T-helper 9 cell (primary cell): ENCODE data around the gene PHLDA1.

Experiments used
- DNase-seq: peaks from one replicate; pipeline ENCODE4 v3.0.0-alpha.2; 2020

The PHLDA1 gene

DNA sequence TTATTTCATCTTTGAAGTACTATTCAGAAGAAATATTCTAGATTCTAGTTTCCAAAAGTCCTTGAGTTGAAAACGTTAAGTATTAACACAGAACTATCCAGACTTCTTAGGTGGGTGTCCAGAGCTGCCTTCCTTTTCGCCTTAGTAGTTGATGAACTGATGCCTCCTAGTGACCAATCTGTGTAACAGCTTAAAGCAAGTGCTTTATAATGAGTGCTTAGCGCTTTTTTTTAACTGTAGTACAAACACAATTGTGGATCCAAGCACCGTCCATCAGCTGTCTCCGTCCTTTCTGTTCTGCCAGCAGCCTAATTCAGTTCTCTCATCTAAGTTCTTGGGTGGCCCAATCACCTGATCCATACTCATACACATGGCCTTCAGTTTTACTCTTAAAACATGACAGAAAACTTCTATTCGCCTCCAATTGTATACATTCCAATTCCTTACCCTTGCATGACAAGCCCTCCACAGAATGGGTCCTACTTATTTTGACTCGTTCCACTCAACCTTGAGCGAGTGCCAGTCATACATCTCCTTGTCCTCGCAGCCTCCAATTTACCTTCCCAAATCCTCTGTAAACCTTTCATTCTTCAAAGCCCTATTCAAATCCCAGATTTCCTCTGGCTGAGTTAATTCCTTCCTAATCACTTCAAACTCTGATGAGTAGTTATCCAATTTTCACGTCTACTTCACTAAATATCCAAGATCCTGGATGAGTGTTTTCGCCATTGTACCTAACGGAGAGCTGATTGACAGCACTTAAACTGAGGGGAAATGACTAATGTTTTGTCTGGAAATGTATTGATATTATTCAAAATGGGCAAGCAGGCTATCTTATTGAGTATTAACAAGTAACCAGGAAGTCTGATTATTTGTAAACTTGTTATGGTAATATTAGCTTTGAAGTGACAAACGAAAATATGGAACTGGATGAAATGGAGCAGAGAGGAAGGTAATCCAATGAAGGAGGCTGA lies 5.8 kb upstream of the PHLDA1 start:
- no peak for DNase-seq

DNA sequence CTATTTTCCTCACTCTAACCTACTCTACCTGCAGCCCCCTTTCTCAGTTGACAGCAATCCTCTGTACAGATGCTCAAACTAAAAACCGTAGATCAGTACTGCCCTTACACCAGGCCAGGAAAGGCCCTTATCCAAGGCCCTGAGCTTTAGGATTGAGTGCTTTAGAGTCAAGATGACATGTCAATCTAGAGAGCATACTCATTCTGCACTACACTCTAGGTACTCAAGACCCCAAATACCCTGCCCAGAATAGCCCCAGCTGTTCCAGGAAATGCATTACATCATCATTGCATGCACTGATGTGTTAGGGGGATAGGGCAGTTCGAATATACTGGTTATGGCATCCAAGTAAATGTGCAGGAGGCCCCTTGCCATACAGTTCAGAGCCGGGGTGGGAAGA lies 3.5 kb upstream of the PHLDA1 start:
- DNase-seq = no peak

DNA sequence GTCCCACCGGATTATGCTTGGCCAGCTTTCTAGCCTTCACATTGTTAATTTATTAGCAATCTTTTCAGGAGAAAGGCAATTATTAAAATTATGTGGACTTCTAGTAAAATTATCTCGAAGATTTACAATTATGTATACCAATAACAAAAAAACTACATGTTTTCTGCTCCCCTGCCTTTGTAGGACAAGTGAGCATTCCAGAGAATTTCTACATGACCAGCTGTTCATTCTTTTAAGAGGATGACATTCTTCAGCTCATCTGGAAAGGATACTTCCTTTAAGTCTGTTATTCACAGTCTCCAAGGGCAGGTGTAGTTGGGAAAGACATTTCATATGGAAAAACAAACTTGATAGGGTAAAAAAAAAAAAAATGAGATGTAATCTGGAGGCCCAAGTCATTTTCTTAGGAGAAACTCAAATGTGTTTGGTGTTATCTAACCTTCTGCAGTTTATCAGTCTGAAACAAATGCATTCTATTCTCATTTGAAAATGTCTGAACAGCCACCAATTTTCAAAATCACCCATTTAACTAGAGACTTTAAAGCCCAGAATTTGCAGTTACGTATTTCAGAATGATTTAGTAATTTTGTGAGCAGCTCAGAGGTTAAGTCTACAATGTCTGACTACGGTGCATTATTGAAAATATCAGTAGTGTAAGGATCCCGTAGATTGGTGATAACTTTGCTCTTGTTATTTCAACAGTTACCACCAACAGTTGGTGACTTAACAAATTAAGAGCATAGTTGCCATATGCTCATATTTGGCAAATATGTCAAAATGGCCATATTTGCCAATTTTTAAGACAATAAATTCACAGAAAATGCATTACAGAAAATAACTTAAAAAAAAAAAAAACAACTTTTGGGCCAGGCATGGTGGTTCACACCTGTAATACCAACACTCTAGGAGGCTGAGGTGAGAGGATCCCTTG lies 1.8 kb upstream of the PHLDA1 start:
- DNase-seq = no peak

- DNase-seq = no peak
Measured at GRCh38 chr12:76032043-76032981, 736 bp upstream of the PHLDA1 start.

DNA sequence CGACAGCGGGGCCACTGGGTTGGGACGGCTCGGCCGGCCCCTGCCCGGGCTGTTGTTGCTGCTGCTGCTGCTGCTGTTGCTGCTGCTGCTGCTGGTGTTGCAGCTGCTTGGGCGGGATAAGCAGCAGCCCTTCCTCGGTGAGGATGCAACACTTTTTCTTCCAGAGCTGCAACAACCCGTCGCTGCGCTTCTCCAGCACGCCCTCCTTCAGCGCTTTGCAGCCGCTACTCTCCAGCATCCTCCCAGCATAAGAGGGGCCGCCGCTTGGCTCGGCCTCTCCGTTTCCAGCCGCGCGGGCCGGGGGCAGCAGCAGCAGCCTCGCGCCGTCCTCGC lies 529 bp downstream of the PHLDA1 start:
- DNase-seq = no peak

- peak; percentile 37 for DNase-seq
Measured at GRCh38 chr12:76030341-76031080, 1.1 kb downstream of the PHLDA1 start.

GRCh38 chr12:76029982-76030340 lies 1.6 kb downstream of the PHLDA1 start:
- DNase-seq = no peak

GRCh38 chr12:76028571-76029277 lies 2.9 kb downstream of the PHLDA1 start:
- no peak for DNase-seq

DNA sequence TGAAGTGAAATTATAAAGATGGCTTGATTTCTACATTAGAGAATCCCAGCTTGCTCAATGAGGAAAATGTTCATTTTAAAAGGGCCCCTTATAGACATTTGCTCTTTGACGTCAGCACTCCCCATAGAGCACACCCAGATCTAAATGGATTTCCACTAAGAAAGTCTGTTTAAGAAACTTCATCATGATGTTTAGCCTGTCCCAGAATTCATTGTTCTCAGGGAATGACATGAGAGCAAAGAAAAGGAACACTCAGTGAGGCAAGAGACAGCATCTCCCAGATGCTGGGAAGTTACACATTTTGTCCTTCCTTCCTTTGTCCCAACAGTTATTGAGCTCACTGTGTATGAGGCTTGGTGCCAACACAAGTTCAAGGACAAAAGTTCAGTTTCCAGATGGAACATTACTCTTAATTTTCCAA lies 4.9 kb downstream of the PHLDA1 start:
- no peak for DNase-seq

- no peak for DNase-seq
Measured at GRCh38 chr12:76025601-76026575, 5.7 kb downstream of the PHLDA1 start.

- DNase-seq = no peak
Measured at GRCh38 chr12:76024942-76025600, 6.5 kb downstream of the PHLDA1 start.

DNA sequence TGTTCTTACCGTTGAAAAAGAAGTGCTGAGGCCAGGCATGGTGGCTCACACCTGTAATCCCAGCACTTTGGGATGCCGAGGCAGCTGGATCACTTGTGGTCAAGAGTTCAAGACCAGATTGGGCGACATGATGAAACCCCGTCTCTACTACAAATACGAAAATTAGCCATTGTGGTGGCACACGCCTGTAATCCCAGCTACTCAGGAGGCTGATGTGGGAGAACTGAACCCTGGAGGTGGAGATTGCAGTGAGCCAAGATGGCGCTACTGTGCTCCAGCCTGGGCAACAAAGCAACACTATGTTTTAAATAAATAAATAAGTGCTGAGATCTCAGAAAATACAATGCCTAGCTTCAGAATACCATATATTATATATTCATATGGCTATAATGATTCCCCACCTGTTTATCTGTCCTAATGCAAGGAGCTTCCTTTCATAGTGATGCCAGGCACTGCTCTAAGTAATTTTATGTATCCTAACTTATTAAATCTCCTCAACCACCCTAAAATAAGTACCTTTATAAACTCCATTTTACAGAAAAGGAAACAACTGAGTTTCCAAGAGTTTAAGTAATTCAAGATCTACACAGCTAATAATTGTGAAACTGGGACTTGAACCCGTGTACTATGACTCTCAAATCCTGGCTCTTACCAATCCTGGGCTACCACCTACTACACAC lies 7.3 kb downstream of the PHLDA1 start:
- DNase-seq = no peak

- DNase-seq = no peak
Measured at GRCh38 chr12:76023069-76023690, 8.4 kb downstream of the PHLDA1 start.

- no peak for DNase-seq
Measured at GRCh38 chr12:76022506-76022905, 9.1 kb downstream of the PHLDA1 start.

GRCh38 chr12:76020731-76021672 lies 10.6 kb downstream of the PHLDA1 start:
- peak; percentile 43 for DNase-seq

DNA sequence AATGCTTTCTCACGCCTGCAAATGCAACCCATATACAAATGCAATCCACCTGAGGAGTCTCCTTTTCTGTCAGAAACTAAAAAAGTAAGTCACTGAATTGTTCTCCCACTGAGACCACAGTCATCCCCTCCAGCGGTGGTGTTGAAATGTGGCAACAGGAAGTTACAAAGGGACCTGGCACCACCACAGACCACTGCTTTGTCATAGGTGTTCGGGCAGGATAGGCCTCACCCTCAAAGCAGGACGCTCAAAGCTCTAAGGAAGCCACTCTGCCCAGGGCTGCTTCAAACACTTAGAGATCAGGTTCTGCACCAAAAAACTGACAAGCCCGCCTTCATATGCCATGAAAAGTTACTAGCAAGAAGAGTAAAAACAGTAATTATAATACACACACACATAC lies 11.3 kb downstream of the PHLDA1 start:
- peak; percentile 54 for DNase-seq

- no peak for DNase-seq
Measured at GRCh38 chr12:76018672-76019071, 12.9 kb downstream of the PHLDA1 start.
